Measurements from ENCODE around the gene PYDC1. TPM values are rescaled to one million over a fixed set of nuclear protein-coding genes. Genes with fewer than 3 reads are reported as not detected.

The PYDC1 gene
- total and polyA plus RNA-seq, 2 of the 13 experiments (the other 11 are each of a cell fraction or from before 2014, with no cell fraction given), result not detected

DNA sequence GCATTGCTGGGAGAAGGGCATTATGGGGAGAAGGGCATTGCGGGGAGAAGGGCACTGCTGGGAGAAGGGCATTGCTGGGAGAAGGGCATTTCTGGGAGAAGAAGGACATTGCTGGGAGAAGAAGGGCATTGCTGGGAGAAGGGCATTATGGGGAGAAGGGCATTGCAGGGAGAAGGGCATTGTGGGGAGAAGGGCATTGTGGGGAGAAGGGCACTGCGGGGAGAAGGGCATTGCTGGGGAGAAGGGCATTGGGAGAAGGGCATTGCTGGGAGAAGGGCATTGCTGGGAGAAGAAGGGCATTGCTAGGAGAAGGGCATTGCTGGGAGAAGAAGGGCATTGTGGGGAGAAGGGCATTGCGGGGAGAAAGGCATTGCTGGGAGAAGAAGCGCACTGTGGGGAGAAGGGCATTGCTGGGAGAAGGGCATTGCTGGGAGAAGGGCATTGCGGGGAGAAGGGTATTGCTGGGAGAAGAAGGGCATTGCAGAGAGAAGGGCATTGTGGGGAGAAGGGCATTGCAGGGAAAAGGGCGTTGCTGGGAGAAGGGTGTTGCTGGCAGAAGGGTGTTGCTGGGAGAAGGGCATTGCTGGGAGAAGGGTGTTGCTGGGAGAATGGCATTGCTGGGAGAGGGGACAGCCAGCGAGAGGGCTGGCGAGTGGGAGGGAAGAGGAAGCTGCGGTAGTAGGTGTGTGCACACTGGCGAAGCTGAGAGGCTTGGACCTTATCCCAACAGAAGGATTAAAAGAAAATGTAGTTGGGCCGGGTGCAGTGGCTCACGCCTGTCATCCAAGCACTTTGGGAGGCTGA is 4.6 kb upstream of the PYDC1 start:
- no peak for TF ChIP-seq PCBP1 (IDR thresholded peaks at IDR 0.05; ENCODE audit: borderline replicate concordance, low read depth, low read length)
- TF ChIP-seq, protein P1, sequence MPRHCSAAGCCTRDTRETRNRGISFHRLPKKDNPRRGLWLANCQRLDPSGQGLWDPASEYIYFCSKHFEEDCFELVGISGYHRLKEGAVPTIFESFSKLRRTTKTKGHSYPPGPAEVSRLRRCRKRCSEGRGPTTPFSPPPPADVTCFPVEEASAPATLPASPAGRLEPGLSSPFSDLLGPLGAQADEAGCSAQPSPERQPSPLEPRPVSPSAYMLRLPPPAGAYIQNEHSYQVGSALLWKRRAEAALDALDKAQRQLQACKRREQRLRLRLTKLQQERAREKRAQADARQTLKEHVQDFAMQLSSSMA (CRISPR knock-in tag; IDR thresholded peaks at IDR 0.05), result peak; percentile 98
- Histone ChIP-seq H3K4me1 (ENCODE audit: insufficient read depth, low read length) (no peaks in the 10 kb centered on the region), H3K4me2 (ENCODE audit: low read depth, low read length) (no peak overlapping the region), H3K9ac (ENCODE audit: insufficient read depth, low read depth, low read length) (no peak overlapping the region), H3K27me3 (ENCODE audit: control insufficient read depth in 1 of 2, insufficient read depth in 2 of 2, low read length in 2 of 2) (peaks cover 13 to 46% of the 10 kb centered on the region in 2 experiments; a peak in 4 of 5 replicates), H3K27ac (ENCODE audit: extremely low read length, insufficient read depth, low read length) (no peak overlapping the region), H4K20me1 (ENCODE audit: insufficient read depth, low read length) (no peaks in the 10 kb centered on the region), H2AFZ (ENCODE audit: low read length) (no peak overlapping the region), H3K36me3 (replicated peaks in 1 of 2; ENCODE audit: control insufficient read depth in 1 of 2, insufficient read depth in 2 of 2, low read length in 2 of 2) (no peaks in the 10 kb centered on the region), H3K4me3 (replicated peaks in 1 of 3; ENCODE audit: insufficient read depth in 1 of 3, low read depth in 2 of 3, low read length in 3 of 3) (no peak overlapping the region), H3K79me2 (ENCODE audit: insufficient read depth, low read length) (no peaks in the 10 kb centered on the region), H3K9me3 (ENCODE audit: low read length) (no peaks in the 10 kb centered on the region)
- no peak for FAIRE-seq
- intact Hi-C loops (cut with micrococcal nuclease; ENCODE audit: unreplicated experiment) (no loop called here), in situ Hi-C loops (cut with HindIII; ENCODE audit: extremely low pct_ligation_motif_present, low pct_unique_long_range_greater_than_20kb) (loop anchor here (25.0 kb wide), 2 partner anchors 216 to 641 kb away; partner anchors contain the start of genes COX6A2, ZNF267 and ZNF843)
- CTCF ChIA-PET (ENCODE audit: low intra/inter-chr PET ratio, low total read pairs), result no interaction called here
- BruUV-seq (replicated peaks), result no TSS peak
- POLR2A ChIA-PET, result interaction anchor here (0.6 to 0.7 kb wide), 2 partner anchors 38 to 286 kb away, joined by 3 to 4 read pairs; no protein-coding TSS in a partner anchor
- no peak for DNase-seq (ENCODE audit: low spot score)
- WGBS (ENCODE audit: low lambda C conversion rate), result 24% methylated on average over 12 of the region's 12 CpGs
- ATAC-seq, result no peak

DNA sequence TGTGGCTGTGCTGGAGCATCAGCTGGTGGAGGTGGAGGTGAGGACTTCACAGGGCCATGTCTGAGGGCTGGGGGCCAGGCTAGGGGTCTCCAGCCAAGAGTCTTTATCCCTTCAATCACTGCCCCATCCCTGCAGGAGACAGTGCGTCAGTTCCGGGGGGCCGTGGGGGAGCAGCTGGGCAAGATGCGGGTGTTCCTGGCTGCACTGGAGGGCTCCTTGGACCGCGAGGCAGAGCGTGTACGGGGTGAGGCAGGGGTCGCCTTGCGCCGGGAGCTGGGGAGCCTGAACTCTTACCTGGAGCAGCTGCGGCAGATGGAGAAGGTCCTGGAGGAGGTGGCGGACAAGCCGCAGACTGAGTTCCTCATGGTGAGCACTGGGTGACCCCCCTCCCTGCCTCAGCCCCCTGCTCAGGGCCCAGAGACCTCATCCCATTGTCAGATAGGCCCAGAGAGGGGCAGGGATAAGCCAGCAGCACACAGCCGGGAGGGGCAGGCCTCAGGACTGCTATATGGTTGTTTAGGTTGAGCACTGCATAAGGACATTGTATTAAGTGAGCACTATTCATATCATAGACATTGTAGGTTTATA is 2.3 kb upstream of the PYDC1 start:
- ATAC-seq, result no peak
- ChIA-PET POLR2A (no interaction called here), CTCF (ENCODE audit: low intra/inter-chr PET ratio, low total read pairs) (no interaction called here)
- WGBS (ENCODE audit: low lambda C conversion rate), result 37% methylated on average over 15 of the region's 15 CpGs
- in situ Hi-C loops (cut with HindIII; ENCODE audit: extremely low pct_ligation_motif_present, low pct_unique_long_range_greater_than_20kb) (loop anchor here (25.0 kb wide), 2 partner anchors 218 to 643 kb away; partner anchors contain the start of genes COX6A2, ZNF267 and ZNF843), intact Hi-C loops (cut with micrococcal nuclease; ENCODE audit: unreplicated experiment) (no loop called here)
- Histone ChIP-seq H3K27me3 (ENCODE audit: control insufficient read depth in 1 of 2, insufficient read depth in 2 of 2, low read length in 2 of 2) (peaks cover 22 to 67% of the 10 kb centered on the region in 2 experiments), H3K27ac (ENCODE audit: extremely low read length, insufficient read depth, low read length) (no peak overlapping the region), H4K20me1 (ENCODE audit: insufficient read depth, low read length) (no peaks in the 10 kb centered on the region), H3K4me1 (ENCODE audit: insufficient read depth, low read length) (peaks cover 12% of the 10 kb centered on the region), H3K4me3 (replicated peaks in 1 of 3; ENCODE audit: insufficient read depth in 1 of 3, low read depth in 2 of 3, low read length in 3 of 3) (no peak overlapping the region), H3K9ac (ENCODE audit: insufficient read depth, low read depth, low read length) (no peak overlapping the region), H2AFZ (ENCODE audit: low read length) (no peak overlapping the region), H3K79me2 (ENCODE audit: insufficient read depth, low read length) (no peaks in the 10 kb centered on the region), H3K36me3 (replicated peaks in 1 of 2; ENCODE audit: control insufficient read depth in 1 of 2, insufficient read depth in 2 of 2, low read length in 2 of 2) (no peaks in the 10 kb centered on the region), H3K9me3 (ENCODE audit: low read length) (no peaks in the 10 kb centered on the region), H3K4me2 (ENCODE audit: low read depth, low read length) (no peak overlapping the region)
- TF ChIP-seq, protein P2, sequence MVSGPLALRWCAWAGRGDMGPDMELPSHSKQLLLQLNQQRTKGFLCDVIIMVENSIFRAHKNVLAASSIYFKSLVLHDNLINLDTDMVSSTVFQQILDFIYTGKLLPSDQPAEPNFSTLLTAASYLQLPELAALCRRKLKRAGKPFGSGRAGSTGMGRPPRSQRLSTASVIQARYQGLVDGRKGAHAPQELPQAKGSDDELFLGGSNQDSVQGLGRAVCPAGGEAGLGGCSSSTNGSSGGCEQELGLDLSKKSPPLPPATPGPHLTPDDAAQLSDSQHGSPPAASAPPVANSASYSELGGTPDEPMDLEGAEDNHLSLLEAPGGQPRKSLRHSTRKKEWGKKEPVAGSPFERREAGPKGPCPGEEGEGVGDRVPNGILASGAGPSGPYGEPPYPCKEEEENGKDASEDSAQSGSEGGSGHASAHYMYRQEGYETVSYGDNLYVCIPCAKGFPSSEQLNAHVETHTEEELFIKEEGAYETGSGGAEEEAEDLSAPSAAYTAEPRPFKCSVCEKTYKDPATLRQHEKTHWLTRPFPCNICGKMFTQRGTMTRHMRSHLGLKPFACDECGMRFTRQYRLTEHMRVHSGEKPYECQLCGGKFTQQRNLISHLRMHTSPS (CRISPR knock-in tag; IDR thresholded peaks at IDR 0.05; ENCODE audit: low read depth), result no peak
- TF ChIP-seq ZNF768 (CRISPR knock-in tag; IDR thresholded peaks at IDR 0.05), result peak; percentile 68
- no peak for FAIRE-seq
- BruUV-seq (replicated peaks), result no TSS peak
- DNase-seq (ENCODE audit: low spot score), result no peak

All from HepG2 (cell line).